DOHH2 (cell line): ENCODE data around the gene GRID2.

ENCODE experiments used
- CTCF ChIP-seq: fragments of 200-600 bp; sonication (generic); IDR thresholded peaks from one replicate; pipeline ENCODE4 v1.5.1; 2014; ENCODE audit warnings: antibody characterized with exemption, mild to moderate bottlenecking, low read depth, low read length; ENCODE audit not compliant: poor library complexity, severe bottlenecking
- EZH2phosphoT487 ChIP-seq: fragments of 200-600 bp; sonication (generic); IDR thresholded peaks from 2 replicates; pipeline ENCODE4 v1.6.1; 2017; ENCODE audit warnings: borderline replicate concordance, mild to moderate bottlenecking, antibody characterized with exemption, low read length, moderate library complexity, mixed read lengths

GRCh38 chr4:93139118-93139517, 835.4 kb downstream of the GRID2 start:
- no peak for TF ChIP-seq CTCF
- no peak for TF ChIP-seq EZH2phosphoT487
